NCI-H526 treated with DMSO at 0.1 percent for 48 hours (cell line): ENCODE results near the gene DPH5.
"Not testable (repeated sequence)": the region's sequence is repeated elsewhere in the genome, so short reads cannot be mapped to it uniquely, and the experiment has no call there.

Experiments used
- DNase-seq: peaks from one replicate; lab custom pipeline; 2025; lab: John Stamatoyannopoulos, UW

Gene DPH5, protein sequence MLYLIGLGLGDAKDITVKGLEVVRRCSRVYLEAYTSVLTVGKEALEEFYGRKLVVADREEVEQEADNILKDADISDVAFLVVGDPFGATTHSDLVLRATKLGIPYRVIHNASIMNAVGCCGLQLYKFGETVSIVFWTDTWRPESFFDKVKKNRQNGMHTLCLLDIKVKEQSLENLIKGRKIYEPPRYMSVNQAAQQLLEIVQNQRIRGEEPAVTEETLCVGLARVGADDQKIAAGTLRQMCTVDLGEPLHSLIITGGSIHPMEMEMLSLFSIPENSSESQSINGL

DNA sequence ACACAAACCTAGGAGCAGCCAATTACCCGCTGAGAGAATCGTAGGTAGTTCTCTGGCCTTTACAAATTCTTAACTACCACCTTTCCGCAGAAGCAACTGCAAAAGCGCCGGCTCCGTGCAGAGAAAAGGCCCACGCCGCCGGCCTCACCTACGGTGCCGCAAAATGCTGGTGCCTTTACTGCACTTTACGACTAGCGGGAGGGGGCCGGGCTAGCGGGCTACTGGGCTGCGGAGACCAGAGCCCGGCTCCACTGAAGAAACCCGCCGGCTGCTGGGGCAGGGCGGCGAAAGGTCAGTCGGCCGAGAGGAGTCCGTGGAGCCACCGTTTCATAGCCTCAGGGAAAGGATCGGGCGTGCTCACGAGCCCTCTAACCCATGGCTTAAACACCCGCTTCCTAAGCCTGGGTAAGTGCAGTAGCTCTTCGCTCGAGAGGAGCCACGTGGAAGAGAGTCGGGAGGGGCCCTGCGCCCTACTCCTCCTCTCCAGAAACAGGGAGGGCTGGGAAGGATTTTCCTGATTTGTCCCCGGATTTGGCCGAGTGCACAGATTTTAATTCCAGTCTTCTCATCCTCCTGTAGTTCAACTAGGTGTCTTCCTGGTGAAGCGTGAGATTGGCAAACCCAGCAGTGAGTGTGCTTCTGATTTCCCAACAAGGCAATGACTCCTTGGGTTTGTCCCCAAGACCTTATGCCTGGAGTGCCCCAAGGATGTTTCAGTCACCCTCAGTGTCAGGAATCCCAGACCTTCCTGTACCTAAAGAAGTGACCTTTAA is at the start of gene DPH5:
Gene DPH5 (minus strand): TSS at position 128 of the 773 bp plus-strand sequence. CDS start 341 bp downstream, outside the sequence.
- DNase-seq, result peak; percentile 85

DNA sequence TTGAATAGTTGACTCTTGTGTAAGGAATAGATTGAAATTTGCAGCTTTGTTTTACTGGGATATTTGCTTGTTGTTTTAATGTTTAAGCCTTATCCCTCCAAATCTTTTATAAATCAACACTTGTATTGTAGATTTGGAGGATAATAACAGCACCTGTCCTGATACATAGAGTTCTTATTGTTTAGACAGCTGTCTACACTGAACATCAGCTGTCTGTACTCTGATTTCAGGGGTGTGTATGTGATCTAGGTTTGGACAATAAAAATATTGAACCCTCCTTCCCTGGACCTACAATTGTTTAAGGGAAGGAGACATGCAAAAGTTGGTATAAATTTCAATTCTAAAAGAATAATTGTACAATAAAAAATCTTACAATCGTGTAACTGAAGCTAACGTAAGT is 48.3 kb upstream of the DPH5 start:
- no peak for DNase-seq

DNA sequence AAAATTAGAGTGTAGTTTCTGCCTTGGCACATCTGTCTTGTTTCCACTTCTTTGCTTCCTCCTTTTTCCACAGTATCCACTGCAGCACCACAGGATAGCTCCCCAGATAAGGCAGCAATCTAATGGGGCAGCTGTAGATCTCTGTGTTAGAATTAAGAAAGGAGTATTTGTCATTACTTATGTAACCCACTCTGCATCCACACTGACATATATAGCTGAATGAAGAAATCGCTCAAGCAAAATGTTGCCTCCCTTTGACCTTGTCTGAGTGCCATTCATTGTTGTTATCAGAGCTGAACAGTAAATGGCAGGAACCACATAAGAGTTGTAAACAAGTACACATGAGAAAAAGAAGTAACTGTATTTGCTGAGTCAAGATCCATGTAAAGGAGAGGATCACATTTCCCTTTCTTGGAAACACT is 45.9 kb upstream of the DPH5 start:
- DNase-seq, result no peak

DNA sequence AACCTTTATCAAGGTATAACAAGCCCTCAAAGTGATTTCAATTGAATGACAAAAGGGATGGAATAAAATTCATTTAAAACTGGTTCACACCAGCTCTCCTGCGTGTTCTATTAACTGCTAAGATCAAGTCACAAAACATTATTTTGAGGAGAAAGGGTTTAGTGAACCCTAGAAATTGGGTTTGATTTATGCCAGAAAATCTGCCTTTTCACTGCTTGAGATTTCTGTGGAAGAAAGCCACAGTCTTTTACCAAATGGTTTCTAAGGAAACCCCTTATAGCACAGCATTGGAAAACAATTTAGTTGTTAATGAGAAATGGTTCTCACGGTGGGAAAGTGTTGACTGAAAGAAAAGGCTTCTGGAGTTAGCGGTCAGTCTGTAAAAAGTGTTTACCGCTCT is 43.6 kb upstream of the DPH5 start:
- no peak for DNase-seq

DNA sequence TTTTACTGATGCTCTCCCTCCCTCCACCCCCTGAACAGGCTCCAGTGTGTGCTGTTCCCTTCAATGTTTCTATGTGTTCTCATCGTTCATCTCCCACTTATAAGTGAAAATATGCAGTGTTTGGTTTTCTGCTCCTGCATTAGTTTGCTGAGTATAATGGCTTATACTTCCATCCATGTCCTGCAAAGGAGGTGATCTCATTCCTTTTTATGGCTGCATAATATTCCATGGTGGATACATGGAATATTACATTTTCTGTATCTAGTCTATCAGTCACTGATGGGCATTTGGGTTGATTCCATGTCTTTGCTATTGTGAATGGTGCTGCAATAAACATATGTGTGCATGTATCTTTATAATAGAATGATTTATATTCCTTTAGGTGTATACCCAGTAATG is 41.4 kb upstream of the DPH5 start:
- DNase-seq, result not testable (repeated sequence)

DNA sequence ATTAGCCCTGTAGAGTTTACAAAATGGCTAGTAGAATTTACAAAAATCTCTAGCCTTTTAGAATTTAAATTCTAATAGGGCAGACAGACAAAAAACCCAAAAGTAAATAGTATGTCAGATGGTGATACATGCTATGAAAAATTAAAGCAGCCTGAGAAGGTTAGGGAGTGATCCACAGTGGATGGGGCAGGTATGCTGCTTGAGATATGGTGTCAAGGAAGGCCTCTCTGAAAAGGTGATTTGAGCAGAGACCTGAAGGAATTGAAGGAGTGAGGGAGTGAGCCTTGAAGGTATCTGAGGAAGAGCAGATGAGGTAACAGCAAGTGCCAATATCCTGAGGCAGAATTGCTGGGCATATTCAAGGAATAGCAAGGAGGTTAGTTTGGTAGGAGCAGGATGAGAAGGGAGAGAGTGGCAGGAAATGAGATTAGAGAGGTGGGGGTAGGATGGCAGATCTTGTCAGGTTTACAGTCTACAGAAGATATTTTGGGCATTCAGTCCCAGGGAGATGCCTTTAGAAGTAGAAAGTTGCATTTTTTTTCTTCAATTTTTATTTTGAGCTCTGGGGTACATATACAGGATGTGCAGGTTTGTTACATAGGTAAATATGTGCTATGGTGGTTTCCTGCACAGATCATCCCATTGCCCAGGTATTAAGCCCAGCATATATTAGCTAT is 40.8 kb upstream of the DPH5 start:
- no peak for DNase-seq

DNA sequence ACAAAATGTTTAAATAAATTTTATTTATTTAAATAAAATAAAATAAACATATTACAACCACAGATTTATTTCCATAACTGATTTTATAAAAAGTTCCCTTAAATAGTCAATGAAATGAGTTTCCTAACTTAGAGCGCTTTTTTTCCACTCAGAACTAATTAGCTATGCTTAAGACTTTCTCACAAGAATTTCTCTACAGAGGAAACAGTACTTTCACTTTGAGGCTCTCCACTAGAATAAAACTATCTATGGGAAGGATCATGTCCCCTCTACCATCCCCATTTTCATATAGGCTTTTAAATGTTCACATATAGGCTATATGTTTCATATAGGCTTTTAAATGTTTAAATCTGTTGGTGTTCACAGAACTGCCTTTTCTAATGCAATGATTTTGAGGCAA is 40.0 kb upstream of the DPH5 start:
- no peak for DNase-seq

DNA sequence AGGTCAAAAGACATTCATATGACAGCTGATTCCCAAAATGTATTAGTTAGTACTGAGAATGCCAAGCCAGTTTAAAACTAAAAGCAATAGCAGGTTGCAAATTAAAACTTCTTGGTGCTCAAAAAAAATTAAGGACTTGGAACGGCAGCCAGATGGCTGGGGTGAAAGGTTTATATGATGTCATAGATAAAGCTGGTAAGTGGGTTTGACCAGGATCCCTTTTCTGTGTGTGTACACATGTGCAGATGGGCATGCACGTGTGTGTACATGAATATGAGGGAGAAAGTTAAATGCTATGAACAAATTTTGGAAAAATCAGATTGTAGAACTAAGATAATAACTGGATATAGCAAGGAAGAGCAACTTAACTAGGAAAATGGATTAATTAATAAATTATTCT is 39.1 kb upstream of the DPH5 start:
- no peak for DNase-seq

DNA sequence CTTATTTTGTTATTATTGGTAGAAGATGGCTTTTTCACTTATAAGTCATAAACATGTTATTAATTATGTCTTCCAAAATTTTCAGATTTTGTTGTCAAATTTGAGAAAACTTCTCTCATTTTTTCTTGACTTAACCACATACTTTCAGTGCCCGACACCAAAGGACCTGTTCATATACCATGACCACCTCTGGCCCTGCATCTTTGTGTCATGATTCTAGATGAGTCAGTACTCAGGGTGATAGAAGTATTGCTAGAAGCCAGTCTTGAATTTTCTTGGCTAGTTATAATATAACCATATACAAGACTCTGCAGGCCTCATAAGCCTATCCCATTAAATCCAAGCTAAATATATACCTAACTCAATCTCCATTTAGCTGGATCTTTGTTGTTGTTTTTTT is 35.4 kb upstream of the DPH5 start:
- no peak for DNase-seq

DNA sequence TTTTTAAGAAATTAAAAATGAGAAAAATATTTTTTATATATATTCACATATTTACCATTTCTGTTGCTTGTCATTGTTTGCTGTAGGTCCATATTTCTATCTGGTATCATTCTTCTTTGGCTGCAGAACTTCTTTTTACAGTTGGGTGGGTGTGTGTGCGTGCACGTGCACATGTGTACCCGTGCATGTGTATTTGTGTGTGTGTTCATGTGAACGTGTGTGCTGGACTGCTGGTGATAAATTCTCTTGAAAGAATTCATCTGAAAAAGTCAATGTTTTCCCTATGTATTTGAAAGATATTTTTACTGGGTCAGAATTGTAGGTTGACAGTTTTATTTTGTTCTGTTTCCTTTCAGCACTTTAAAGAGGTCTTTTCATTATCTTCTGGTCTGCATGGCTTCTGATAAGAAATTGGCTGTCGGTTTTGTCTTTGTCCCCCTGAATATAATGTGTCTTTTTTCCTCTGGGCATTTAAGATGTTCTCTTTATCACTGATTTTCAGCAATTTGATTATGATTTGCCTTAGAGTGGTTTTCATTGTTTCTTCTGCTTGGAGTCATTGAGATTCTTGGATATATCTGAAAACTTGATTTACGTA is 34.5 kb upstream of the DPH5 start:
- no peak for DNase-seq

DNA sequence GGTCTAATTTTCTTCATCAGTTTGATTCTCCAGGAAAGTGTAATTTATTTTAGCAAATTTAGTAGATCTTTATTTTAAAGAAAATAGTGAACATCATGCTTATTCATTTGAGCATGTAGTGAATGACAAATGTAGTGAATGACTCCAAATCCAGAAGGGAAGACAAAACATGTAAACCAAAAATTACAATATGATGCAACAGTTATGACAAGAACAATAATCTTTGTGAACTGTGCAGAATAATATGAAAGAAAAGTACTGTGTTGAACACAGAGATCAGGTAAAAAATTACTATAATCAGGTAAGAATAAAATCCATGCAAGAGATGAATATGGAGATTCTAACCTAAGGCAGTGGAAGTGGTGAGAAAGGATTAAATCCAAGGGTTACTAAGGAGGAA is 30.0 kb upstream of the DPH5 start:
- DNase-seq, result no peak

DNA sequence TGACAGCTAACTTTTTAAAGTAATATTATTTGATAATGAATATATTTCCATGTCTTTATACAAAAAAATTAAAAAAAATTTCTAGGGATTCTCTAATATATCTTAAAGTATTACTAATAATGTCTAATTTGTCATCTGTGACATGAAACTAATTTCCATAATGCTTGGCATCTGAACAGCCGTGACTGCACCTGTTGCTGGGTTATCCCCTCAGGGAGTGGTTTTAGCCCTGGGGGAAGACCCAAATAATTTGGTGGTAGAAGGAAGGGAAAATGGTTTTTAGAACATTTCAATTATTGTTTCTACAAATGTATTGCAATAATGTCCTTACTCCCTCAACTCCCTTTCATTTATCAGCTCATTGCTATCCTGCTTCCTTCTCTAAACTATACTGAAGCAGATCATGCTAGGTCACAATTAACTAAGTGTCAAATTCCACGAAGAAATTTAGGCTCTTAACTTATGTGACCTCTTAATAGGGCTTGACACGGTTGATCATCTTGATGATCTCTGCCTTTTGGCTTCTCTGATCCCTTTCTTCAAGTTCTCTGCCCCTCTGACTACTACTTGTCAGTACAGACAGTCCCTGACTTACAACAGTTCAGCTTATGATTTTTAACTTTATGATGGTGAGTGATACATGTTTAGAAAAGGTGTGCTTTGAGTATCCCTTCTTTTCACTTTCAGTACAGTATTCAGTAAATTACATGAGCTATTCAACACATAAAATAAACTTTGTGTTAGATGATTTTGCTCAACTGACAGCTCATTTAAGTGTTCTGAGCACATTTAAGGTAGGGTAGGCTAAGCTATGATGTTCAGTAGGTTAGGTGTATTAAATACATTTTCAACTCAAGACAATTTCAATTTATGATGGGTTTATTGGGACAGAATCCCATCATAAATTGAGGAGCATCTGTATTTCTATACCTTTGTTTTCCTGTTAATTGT is 26.4 kb upstream of the DPH5 start:
- DNase-seq, result no peak

DNA sequence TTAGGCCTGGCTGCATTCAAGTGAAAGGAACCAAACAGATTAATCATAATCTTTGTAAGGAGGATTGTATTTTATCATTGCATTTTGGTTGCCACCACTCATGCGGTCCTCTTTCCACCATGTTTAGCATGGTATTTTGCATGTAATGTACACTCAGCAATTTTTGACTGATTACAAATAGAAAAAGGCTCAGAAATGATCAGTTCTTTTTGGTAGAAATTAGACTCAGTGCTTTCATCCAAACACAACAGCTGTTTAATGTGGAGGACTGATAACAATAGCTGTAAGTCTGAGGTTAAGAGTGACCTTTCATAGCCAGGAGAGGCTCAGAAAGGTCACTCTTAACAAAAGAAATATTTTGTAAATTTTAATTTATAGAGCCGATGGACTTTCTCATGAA is 25.3 kb upstream of the DPH5 start:
- no peak for DNase-seq

DNA sequence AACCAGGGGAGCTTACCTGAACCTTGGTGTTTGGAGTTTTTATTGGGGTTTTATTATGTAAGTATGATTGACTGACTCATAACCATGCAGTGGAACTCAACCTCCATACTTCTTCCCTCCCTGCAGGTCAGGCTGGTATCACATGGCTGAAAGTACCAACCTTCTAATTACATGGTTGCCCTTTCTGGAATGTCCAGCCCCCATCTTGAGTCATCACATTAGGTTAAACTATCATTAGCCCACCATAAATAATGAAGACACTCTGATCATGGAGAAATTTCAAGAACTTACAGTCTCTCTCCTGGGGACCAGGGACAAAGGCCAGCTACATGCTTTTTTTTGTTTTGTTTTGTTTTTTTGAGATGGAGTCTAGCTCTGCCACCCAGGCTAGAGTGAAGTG is 19.2 kb upstream of the DPH5 start:
- no peak for DNase-seq

DNA sequence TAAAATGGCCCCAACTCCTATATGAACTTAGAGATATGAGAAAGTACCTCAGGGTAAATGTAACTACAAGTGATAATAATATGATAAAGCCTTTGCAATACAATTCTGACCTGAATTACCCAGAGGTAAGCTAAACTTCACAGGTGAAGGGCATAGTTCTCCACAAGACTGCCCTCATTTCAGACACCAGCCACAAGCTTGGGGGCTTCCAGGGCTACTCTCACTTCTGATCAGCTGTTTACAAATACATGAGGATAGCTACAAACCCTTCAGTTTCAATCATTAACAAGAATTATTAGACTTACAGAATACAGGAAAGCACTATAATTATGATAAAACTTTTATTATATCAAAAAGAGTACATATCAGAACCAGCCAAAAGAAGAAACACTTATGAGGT is 18.7 kb upstream of the DPH5 start:
- DNase-seq, result no peak

DNA sequence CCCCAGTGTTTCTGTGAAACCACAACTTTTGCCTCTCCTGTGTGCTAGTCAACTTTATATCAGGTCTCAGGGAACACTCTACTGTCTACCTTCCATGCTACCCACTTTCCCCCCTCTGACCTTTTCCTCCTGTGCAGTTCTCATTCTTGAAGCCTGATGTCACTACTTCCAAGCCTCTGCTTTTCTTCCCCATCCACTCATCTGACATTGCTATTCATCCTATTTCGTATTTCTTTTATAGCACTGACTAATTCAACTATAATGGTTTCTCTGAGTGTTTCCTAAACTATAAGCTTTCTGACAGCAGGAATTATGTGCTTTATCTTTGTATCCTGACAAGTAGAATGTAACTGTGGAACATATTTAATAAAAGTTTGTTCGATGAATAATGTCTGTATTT is 18.2 kb upstream of the DPH5 start:
- no peak for DNase-seq

DNA sequence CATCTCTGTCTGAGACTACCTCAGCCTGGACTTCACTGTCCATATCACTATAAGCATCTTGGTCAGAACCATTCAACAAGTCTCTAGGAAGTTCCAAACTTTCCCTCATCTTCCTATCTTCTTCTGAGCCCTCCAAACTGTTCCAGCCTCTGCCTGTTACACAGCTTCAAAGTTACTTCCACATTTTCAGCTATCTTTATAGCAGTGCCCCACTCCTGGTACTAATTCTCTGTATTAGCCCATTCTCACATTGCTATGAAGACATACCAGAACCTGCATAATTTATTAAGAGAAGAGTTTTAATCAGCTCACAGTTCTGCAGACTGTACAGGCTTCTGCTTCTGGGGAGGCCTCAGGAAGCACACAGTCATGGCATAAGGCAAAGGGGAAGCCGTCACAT is 15.7 kb upstream of the DPH5 start:
- DNase-seq, result no peak

DNA sequence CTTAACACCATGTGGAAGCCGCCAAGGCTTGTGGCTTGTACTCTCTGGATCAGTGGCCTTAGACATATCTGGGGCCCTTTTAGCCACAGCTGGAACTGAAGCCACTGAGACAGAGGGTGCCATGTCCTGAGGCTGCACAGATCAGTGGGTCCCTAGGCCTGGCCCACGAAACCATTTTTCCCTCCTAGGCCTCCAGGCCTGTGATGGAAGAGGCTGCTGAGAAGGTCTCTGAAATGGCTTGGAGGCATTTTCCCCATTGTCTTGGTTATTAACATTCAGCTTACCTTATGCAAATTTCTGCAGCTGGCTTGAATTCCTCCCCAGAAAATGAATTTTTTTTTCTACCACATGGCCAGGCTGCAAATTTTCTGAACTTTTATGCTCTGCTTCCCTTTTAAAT is 15.1 kb upstream of the DPH5 start:
- no peak for DNase-seq

DNA sequence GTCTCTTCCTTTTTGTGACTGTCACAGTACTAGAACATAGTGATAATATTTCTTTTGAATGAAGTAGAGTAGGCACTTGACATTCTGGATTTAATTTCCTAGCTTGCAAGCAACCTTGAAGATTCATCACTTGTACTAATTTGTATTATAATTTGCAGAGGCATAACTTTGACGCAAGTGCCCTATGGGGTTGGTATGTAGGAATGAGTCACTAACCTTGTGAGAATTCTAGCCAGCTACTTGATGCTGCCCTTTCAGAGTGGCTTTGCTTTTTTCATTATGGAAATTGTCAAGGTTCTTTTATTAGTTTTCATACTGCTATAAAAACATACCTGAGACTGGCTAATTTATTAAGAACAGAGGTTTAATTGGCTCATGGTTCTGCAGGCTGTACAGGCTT is 13.7 kb upstream of the DPH5 start:
- no peak for DNase-seq

DNA sequence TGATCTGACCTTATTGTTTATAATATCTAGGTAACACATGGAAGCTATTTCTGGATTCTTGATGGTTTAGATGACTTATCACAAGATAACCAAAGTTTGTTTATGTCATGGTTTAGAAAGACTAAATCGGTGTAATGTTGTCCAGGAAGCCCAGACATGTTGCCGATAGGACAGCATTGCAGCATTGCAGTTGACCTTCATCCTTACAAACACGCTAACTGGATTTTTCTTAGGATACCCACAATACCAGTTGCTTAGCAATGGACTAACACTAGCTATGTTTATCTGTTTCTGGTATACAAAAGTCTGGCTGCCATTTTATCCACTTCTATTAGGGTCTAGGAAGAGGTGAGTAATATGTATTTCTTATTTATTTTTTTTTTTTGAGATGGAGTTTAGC is 11.7 kb upstream of the DPH5 start:
- DNase-seq, result no peak

DNA sequence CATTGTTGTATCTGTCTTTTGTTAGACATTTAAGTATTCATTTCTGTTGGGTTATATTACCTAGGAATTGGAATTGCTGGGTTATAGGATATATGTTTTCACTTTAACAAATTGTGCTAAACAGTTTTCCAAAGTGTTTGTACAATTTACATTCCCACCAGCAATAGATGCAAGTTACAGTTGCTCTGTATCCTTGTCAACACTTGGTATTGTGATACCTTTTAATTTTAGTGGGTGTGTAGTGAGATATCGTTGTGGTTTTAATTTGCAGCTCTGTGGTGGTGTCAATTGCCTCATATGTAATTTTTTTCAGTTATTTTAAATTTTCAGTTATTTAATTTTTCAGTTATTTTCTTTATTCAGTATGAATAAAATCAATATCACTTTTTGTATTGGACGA is 7.4 kb upstream of the DPH5 start:
- no peak for DNase-seq

DNA sequence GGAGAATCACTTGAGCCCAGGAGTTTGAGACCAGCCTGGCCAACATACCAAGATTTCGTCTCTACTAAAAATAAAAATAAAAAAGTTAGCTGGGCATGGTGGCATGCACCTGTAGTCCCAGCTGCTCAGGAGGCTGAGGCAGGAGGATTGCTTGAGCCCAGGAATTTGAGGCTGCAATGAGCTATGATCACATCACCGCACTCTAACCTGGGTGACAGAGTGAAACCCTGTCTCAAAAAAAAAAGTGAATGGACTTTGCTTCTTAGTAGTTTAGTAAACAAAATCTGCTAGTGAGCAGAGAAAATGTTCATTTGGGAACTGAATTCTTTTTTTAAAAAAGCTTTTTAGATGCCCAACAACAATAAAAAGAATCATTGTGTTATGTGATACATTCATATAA is 6.5 kb upstream of the DPH5 start:
- DNase-seq, result not testable (repeated sequence)
